ENCODE results near the gene UNC13B. TPM values are rescaled to one million over a fixed set of nuclear protein-coding genes. Genes with fewer than 3 reads are reported as not detected.
A peak's percentile ranks its signal among the peaks of the same experiment; 100 is the strongest.
"Not testable (repeated sequence)": the region's sequence is repeated elsewhere in the genome, so short reads cannot be mapped to it uniquely, and the experiment has no call there.

UNC13B gene
- total RNA-seq, 4 donors from 2014 or later, result 20.2 to 36.8 (median 29.0) TPM

- no peak for DNase-seq
- Histone ChIP-seq H3K9me3 (no peaks in the 10 kb centered on the region), H3K36me3 (no peaks in the 10 kb centered on the region), H3K4me3 (no peak overlapping the region), H3K27me3 (no peaks in the 10 kb centered on the region), H3K27ac (no peak overlapping the region), H3K4me1 (peaks cover 0 to 6% (median 0%) of the 10 kb centered on the region in 3 donors)
- intact Hi-C loops (cut with DNase I), result no loop called here
- TF ChIP-seq POLR2A (IDR thresholded peaks at IDR 0.05), result no peak
- TF ChIP-seq CTCF (IDR thresholded peaks at IDR 0.05), result no peak
Observed at GRCh38 chr9:35156781-35157180, 5.0 kb upstream of the UNC13B start.

DNA sequence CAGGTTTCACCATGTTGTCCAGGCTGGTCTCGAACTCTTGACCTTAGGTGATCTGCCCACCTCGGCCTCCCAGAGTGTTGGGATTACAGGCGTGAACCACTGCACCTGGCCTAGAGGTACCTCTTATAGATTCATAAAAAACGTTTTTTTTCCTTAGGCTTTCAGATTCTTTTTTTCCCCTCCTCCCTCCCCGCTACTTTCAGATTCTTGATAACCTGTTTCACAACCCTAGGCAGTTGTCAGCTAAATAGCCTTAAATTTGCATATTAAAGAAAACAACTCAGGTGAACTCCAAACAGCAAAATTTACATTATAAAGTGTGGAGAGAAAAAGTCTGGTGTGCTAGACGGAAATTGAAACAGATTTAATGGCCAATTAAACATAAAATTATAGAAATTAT lies 4.0 kb upstream of the UNC13B start:
- DNase-seq; H3K27me3 ChIP-seq; H3K4me3 ChIP-seq; H3K9me3 ChIP-seq; H3K27ac ChIP-seq; intact Hi-C loops (cut with DNase I); H3K36me3 ChIP-seq: not testable (repeated sequence)
- peaks cover 0 to 10% (median 0%) of the 10 kb centered on the region in 3 donors for H3K4me1 ChIP-seq
- WGBS, 2 donors, result 51 to 52% methylated on average over 6 of the region's 6 CpGs

DNA sequence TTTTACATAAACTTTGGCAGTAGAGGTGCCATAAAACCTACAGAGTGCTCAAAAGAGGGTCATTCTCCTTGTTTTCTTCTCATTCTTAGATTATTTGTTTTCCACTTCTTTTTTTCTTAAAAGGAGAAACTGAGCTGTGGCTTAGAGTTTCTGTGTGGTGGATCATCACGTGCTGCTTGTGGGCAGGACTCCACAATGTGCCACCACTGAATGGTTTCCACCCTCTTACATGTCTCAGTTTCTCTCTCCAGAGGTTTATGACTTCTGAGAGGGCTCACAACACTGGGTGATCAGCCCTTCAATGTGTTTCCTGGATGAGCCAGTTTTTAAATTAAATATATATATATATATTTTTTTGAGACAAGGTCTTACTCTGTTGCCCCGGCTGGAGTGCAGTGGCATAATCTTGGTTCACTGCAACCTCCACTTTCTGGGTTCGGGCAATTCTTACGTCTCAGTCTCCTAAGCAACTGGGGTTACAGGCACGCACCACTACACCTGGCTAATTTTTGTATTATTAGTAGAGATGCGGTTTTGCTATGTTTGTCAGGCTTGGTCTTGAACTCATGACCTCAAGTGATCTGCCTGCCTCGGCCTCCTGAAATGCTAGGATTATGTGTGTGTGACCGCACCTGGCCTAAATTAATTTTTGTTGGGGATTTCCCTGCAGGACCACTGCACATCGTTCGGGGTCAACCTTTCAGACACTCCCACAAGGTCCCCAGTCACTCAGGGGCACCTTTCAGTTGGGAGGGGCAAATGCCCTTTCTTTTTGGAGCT lies 3.1 kb upstream of the UNC13B start:
- Histone ChIP-seq H3K36me3 (no peaks in the 10 kb centered on the region), H3K9me3 (no peaks in the 10 kb centered on the region), H3K4me3 (no peak overlapping the region), H3K27me3 (no peaks in the 10 kb centered on the region), H3K4me1 (peaks cover 0 to 19% (median 3%) of the 10 kb centered on the region in 3 donors), H3K27ac (no peak overlapping the region)
- TF ChIP-seq POLR2A (IDR thresholded peaks at IDR 0.05), result no peak
- no peak for TF ChIP-seq CTCF (IDR thresholded peaks at IDR 0.05)
- DNase-seq, result no peak
- 75 to 86% methylated on average over 8 of the region's 10 CpGs for WGBS, 2 donors
- intact Hi-C loops (cut with DNase I), result no loop called here

DNA sequence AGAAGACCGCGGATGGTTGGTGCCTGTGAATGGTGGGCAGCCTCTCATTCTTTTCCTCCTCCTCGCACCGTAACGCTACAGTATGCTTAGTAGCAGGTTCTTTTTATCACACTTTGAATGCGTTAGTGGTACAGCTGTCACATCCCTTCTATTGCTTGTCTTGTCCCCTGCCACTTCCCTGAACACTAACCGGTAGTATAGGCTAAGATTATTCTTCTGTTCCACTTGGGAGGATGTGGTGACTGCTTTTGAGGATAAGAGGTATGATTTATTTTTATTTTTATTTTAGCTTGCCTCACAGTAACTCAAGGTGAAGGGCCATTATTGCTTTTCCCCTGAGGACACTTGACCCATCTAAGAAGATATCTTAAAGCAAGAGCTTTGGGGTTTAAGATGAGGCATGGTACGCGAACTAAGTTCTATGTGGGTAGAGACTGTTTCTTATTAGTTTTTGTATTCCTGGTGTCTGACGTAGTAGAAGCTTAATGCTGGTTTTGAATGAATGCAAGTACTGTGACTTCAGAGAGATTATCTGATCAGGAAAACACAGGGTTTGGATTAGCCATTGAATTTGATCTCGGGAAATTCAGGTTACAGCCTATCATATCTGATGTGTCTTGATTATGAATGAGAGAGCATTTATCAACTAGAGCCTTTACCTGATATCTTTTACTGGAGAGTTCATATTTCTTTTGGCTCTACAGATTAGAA lies 951 bp downstream of the UNC13B start:
- WGBS, 2 donors, result 16 to 20% methylated on average over 11 of the region's 11 CpGs
- Histone ChIP-seq H3K36me3 (no peaks in the 10 kb centered on the region), H3K27ac (peak overlapping the region; percentile 87 to 98 (median 97)), H3K4me3 (peak overlapping the region; percentile 51 to 92 (median 84)), H3K4me1 (peaks cover 0 to 34% (median 3%) of the 10 kb centered on the region in 3 donors), H3K27me3 (no peaks in the 10 kb centered on the region), H3K9me3 (no peaks in the 10 kb centered on the region)
- intact Hi-C loops (cut with DNase I), result no loop called here
- TF ChIP-seq POLR2A (IDR thresholded peaks at IDR 0.05) (no peak), CTCF (IDR thresholded peaks at IDR 0.05) (no peak)
- DNase-seq, result no peak

DNA sequence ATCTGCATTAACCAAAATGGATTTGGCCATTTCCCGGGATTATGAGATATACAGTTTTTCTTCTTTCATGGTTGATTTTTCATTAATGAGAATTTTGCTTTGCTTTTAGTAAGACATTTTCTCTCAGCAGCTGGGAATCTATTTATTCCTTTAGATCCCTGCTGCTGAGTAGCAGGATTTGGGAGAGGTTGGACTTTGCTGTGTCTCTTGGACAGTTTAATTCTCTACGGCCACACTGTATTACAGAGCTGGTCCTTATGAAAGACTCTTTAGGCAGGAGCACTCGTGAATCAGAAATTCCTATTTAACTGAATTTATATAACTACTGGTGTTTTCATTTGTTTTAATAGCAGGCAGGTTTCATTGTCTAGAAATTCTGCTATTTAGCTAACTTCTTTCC lies 1.6 kb downstream of the UNC13B start:
- 78 to 81% methylated on average over 3 of the region's 3 CpGs for WGBS, 2 donors
- no peaks in the 10 kb centered on the region for H3K27me3 ChIP-seq
- TF ChIP-seq POLR2A (IDR thresholded peaks at IDR 0.05) (no peak), CTCF (IDR thresholded peaks at IDR 0.05) (no peak)
- no peak for DNase-seq
- H3K9me3 ChIP-seq, result no peaks in the 10 kb centered on the region
- H3K36me3 ChIP-seq, result no peaks in the 10 kb centered on the region
- intact Hi-C loops (cut with DNase I), result no loop called here
- H3K4me1 ChIP-seq, result peaks cover 0 to 34% (median 3%) of the 10 kb centered on the region in 3 donors
- peak overlapping the region in 3 of 4 donors; percentile 75 to 92 (median 92) for H3K4me3 ChIP-seq
- peak overlapping the region in 2 of 4 donors; percentile 97 to 98 for H3K27ac ChIP-seq
